Fibroblast of skin of right quadriceps (primary cell): ENCODE results near the gene XK.

Experiments used
- DNase-seq: peaks from one replicate; pipeline ENCODE4 v3.0.0-alpha.2; 2013

Gene XK

DNA sequence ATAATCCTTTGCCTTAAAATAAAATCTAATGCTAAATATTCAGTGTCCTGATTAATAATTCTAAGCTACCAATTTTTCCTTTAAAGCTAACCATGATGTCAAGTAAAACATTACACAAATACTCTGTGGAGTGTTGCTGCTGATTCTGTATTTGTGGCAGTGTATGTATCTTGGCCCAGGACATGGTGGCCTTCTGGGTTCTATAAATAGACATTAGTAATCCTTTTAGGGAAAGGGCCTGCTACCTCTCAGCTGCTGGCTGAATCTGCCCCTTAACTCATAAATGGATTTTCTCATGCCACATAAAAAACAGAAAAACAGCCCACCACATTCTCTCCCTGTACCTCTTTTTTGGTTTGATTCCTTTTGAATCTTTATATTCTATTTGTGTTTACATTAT, 1.2 kb upstream of the XK start:
- no peak for DNase-seq

DNA sequence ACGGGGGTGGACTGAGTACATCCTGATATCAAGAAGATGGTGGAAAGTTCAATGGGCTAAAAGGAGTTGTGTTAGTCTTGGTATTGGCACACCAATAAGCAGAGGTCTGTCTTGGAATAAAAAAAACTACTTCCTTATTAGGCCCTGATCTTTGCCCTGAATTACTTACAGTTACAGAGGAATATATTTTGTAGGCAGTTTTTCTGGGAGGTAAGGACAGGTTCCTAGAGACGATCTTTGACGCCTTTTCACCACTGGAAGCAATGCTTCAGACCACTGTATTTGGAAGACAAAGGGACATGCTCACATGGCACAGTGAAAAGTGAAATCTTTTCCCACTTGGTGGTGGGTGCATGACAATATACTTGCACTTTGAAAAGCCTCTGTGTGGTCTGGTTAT, 618 bp upstream of the XK start:
- no peak for DNase-seq

DNA sequence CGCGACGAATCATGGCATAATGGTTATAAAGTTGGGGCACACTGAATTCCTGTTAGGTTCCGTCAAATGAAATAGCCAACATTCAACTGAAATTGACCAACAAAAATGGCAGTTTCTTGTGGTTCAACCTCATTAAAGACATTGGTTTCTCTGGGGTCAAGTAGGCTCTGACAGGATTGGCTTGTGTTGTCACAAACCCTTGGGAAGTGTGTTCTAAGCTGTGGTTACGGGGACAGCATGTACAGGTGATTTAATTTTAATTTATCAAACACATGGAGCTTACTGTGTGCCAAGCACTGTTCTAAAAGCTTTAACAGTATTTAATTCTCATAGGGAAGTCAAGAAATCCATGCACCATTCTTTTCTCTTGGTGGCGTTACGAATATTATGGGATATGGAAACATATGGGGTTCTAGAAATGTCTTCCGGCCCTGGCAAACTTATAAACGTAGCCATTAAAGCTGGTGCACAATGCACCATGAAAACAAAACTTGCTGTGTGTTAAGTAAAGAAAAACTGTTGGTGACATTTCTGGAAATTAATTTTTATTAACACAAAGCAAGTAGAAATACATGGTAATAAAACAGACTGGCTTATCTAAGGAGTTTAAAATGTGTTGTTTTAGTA, 891 bp downstream of the XK start:
- no peak for DNase-seq

DNA sequence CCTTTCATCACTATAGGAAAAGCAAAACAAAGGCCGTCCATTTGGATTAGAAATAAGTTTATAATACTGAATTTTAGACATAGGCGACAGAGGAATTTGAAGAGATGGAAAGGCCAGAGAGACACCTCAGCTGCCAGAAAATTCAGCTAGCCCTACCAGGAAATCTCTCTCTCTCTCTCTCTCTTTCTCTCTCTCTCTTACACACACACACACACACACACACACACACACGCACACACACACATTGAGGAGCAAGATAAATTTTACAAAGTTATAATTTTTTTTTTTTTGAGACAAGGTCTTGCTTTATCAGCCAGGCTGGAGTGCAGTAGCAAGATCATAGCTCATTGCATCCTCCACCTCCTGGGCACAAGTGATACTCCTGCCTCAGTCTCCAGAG, 1.4 kb downstream of the XK start:
- DNase-seq, result no peak

DNA sequence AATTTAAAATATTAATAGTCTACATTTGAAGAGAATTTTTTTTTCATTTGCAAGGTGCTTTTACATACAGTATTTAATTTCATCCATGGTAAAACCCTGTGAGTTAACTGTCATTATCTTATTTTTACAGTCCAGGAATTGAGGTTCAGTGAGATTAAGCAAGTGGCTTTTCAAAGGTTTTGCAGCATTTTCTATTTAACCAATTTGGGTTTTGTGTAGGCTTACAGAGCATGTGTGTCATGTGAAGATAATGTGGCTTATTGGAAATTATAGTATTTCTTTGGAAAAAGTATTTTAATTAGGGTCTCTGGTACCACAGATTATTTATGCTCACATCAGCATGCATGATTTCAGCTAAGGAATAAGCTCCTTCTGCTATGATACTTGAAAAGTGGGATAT, 4.5 kb downstream of the XK start:
- no peak for DNase-seq

DNA sequence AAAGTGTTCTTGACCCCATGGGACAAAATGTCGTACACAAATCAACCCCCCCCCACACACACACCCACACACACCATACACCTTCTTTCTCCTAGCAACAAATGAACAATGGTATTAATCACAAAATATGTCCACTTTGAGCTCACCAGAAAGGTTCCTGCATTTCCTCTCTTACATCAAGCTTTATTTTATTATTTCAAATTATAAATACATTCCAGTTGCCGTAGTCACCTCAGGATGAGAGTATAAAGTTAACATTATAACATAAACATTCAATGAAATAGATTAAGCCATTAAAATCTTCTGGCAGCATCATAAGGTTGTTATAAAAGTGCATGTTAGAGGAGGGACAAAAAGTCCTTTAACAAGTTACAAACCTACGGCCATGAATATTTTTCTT, 7.3 kb downstream of the XK start:
- DNase-seq, result peak; percentile 6

DNA sequence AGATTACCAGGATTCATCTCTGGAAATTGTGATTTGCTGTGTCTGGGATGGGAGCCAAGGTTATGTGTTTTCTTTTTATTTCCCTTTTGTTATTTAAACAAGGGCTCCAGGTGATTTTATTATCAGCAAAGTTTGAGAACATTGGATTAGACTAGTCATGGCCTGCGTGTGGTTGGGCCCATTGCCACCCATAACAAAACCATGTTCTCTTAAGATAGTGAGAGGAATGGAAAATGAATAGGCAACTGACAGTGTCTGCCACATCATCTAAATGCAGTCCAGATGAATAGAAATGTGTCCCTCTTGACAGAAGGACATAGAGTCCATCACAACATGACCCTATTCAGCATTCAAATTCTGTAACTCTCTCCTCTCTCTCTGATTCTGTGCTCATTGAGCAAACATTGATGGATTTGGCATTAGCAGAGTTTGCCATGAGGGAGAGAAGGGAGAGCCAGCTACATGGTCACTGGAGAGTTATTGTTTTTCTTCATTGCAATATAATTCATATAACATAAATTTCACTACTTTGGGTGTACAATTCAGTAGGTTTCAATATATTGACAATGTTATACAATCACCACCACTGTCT, 11.7 kb downstream of the XK start:
- no peak for DNase-seq

DNA sequence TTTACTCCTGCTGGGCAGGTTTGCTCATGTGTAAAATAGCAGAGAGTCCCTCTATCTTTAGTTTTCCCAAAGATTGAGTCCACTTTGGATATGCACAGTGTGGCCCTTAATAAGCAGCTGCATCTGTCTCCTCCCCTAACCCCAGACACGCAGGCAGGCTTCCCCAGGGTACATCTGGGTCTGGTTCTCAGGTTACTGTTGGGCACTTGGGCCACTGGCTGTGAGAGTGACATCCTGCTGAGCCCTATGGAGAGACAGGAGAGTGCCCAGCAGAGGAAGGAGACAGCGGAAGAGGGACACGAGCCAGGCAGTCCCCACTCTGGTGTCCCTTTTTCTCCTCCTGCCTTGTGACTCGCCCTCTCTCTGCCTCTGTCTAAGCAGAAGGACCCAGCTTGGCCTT, 16.0 kb downstream of the XK start:
- DNase-seq, result no peak

DNA sequence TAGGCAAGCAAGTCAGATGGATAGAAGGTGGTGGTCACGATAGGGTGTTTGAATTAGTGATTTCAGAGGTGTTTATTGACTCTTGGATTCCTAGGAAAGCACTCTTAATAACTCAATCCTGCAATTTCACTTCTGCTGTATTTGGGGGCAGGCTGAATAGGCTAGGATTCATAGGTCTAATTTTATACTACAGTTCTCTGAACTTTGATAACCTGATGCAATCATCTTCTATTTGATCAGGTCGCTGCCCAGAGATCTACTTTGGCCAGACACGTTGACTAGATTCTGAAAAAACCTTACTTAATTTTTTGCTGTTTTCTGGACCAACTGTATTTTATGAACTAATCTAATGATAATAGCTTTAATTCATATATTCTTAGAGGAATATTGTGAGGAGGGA, 26.4 kb downstream of the XK start:
- DNase-seq, result no peak

DNA sequence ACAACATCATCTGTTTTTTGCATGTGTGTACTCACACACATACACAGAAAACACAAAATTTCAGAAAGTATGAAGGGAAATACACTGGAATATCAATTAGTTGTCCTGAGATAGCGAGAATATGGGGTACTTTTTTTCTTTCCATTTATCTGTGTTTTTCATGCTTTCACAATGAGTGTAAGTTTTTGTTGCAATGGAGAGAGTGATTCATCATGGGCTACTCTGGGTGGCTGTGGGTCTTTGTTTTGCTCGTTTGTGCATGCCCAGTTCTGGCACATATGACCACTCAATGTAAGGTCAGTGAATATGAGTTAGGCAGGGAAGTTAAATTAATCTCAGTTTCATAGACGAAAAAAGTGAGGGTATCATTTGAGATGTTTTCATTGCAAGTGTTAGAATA, 26.9 kb downstream of the XK start:
- no peak for DNase-seq

DNA sequence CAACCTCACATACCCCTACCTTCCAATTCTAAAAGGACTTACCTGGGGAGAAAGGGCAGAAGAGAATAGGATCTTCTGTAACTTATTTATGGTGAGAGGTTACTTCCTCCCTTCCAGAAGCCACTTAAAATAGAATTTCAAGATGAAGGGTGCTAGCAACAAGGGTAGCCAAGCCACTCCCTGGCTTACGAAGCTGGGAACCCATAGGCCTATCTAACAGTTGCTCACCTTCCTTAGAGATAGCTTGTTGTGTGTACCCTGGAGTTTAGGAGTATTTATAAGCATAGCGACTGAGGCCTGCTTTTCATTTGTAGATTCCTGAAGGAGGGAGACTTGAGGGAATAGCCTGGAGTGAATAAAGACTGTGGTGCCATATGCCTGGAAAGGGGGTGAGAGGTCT, 28.9 kb downstream of the XK start:
- DNase-seq, result no peak

DNA sequence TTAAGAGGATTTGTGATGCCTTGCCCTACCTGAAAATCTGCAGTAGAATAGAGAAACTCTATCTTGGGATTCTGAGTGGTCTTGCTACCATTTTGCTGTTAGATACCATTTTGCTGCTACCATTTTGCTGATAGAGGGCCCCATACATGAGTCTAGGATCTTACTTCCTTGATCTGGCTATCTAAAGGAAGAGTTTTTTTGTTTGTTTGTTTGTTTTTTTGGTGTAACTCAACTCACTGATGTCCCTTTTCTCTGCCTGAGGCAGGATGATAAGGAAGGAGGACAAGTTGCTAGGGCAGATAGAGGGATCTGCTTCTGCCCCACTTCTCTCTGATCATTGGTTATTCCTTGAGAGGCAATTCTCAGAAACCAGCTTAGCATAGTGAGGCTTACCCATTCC, 31.0 kb downstream of the XK start:
- DNase-seq, result no peak

DNA sequence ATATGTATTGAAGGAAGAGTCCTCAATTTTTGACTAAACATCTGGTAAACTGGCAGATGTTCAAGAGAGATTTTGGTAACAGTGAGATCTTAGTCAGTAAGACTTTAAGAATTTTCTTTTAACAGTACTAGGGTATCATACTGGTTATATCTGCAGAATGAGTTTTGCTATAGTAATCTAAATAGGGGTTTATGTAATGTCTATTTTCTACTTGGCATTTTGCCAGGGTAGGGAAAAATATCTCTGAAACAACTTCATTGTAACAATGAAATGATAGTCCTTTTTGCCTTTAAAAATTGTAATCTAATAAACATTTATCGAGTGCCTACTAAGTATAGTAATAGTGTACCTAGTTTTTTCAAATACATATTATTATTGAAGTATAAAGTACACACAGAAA, 32.1 kb downstream of the XK start:
- no peak for DNase-seq

DNA sequence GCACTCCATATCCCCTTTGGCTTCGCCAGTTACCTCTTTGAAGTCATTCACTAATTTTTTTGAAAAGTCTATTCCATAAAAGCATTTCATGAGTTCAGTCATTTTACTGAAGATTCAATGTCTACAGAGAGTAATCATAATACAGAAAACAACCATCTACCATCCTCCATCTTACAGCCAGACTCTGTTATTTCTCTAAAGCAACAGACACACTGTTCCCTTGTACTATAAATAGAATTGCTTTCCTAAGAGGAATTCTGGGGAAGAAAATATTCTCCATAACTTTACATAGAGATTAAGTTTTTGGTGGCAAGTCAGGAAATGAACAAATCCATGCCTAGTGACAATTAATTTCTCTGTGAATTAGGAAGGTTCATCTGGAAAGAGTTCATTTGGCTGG, 37.0 kb downstream of the XK start:
- no peak for DNase-seq

DNA sequence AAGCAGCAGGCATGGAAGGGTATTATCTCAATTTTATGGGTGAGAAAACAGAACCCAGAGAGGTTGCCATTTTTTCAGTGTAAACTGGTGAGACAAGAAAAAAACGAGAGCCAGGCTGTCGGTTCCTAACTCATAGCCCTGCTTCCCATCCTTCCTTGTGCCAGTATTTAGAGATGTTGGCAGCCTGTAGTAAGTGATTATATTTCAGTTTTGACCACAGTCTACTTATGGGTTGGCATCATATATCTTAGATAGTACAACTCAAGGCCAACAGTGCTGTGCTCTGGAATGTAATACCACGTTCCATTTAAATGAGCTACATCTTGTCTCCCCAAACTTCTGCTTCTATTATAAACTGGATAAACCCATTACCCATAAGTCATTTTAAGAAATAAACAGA, 40.8 kb downstream of the XK start:
- no peak for DNase-seq

DNA sequence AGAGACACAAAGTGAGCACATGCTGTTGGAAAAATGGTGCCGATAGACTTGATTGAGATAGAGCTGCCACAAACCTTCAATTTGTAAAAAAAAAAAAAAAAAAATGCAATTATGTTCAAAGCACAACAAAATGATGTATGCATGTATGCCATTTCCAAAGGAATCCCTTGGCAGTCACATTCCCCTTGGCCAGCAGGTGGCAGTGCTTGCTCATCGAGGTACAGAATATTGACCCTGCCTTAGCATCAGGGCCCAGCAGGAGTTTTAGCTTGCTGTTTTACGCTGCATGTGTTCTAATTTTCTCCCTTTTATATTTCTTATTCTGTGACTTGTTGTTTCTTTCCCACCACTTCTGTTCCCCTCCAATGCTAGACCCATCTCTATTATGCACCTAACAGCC, 59.8 kb downstream of the XK start:
- DNase-seq, result peak; percentile 57

DNA sequence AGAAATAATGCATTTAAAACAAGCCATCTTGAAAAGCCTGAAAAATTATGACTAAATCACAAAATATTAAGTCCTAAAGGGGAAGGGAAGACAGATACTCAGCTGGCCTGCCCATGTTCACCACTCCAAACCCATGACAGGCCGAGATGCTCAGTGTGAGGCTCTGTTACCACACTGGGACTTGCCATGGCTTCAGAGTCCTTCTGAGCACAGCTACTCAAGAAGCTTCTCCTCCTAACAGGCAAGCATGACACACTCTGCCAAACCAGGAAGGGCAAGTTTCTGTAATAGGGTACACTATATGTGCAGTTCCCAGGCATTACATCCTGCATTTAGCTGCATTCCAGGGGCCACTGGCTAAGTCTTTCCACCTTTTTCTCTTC, 60.2 kb downstream of the XK start:
- no peak for DNase-seq

DNA sequence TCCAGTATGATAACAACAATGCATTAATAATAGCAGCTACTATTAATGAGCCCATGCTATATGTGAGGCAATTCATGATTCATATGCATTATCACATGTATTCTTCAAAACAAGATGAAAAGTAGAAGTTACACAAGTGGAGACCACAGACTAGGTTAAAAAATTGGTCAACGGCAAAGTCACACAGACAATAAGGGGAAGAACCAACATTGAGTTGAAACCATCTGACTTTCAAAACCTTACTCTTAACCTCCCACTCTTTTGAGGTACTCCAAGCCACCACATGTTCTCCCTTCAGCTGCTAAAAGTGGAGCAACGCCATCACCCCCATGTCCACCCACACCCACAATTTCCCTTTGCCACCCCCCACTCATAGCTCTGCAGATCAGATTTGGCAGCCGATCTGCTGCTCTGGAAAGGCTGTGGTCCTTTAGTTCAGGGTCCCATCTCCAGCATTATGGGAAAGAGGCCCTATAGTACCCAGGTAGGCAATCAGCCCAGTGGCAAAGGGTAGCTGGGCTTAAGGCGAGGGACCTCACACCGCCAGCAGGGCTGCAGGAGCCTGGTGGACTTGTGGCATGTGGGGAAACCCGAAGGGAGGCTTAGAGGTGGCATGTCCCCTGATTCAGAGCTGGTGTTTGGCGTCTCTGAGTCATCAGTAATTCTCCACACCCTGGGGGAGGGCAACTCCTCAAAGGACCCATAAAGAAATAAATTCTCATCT, 60.8 kb downstream of the XK start:
- peak; percentile 0 for DNase-seq

DNA sequence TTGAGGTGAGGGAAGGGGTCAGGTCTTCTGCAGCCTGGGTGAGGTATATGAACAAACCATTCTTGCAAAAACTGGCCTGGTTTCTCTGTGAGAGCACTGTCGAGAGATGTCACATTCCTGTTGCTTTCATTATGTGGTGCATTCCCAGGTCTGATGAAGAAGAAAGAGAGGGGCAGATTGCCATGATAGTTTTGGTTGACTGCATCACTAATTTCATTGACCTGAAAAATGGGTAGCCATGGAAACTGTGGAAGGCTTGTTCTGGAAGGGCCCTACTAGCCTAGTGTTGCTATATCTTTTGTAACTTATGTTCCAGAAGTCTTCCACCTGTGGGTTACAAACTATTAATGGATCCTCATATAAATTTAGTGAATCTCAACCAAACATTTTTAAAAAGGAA, 61.4 kb downstream of the XK start:
- no peak for DNase-seq

DNA sequence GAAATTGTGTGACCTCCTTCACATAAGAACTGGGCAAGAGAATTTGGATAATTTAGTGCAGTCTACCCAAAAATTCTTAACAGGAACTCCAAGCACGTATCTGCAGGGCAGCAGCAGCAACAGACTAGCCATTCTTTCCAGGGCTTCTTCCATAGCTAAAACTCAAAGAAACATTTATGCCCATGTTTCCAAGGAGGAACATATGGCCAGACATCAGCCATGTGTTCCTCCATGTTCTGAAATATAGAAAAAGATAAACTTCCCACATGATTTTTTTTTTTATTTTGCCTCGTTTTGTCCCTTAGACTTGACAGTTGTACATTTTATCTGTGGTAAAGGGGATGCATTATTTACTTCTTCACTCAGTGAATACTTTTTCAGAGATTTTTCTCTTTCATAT, 66.7 kb downstream of the XK start:
- DNase-seq, result no peak

DNA sequence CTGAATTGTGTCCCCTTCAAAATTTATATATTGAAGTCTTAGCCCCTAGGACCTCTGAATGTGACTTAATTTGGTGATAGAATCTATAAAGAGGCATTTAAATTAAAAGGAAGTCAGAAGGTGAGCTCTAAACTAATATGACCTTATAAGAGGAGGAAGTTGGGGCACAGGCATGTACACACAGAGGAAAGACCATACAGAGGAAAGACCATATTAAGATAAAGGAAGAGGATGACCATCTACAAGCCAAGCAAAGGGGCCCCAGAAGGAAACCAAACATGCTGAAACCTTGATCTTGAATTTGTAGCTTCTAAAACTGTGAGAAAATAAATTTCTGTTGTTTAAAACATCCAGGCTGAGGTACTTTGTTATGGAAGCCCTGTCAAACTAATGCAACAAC, 67.3 kb downstream of the XK start:
- no peak for DNase-seq

DNA sequence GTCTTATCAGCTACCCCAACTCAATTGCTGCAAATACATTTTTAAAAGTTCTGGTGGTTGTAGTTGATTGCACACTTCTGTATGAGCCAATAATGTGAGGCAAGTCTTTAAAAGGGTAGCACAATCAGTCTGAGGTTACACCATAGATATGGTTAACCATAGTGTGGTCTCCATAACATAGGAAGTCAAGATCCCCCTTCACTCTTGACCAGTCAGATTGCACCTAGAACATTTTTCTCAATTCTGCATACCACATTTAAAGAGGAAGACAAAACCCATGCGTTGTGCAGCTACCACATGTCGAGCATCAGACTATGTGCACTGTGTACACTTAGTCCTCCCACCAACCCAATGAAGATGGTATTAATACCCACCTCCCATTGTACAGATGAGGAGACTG, 67.8 kb downstream of the XK start:
- no peak for DNase-seq

DNA sequence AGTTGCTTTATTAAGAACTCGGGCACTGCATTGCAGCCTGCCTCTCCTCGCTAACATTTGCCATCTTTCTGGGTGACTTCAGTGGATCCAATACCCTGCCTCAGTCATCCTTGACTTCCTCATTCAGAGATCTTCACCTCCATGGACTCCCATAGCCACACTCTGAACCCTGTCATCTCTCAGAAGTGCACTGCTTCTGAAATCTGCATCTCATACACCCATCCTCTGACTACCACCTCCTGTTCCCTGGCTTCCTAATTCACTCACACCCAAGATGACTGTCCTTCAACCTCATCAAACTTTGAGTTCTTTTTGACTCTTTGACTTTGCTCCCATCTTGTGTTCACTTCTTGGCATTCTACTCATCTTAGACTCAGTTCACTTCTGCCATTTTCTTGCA, 68.9 kb downstream of the XK start:
- DNase-seq, result no peak

DNA sequence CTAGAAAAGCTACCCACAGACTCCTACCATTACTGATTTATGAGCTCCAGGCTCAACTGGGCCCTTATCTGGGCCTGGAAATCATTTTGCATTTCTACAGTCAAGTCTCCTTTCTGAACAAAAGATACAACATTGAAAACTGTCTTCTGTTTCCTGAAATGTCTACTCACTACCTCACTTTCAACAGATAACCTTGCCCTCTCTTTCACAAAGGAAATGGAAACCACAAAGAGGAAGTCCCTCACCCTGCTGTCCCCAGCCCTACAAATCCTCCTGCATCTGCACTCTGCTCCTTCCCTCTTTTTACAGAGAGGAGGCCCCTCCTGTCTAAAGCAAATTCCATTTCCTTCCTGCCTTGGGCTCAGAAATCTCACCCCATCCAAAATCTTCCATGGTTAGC, 69.4 kb downstream of the XK start:
- DNase-seq, result no peak

DNA sequence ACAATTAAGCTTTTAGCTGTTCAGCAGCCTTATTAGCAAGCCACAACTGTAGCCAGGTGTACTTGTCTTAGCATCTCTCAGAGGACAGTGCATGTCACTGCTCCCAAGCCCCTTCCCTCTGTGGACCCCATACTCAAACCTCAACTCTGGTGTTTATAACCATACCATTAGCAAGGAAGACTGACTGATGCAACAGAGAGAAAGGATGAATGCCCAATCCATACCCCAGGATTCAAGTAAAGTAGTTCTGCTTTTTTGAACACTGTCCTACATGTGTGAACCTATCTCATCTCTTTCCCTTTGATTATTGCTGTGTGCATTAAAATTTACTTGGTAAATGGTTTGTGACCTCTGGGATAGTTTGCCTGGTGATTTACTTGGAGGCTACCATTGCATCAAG, 71.5 kb downstream of the XK start:
- no peak for DNase-seq
